GM12873 (cell line): ENCODE data around the gene GALNT1.

ENCODE experiments used
- CTCF ChIP-seq: IDR thresholded peaks from 2 replicates; pipeline ENCODE4 v1.5.1; 2012; ENCODE audit warnings: low read depth, mild to moderate bottlenecking, moderate library complexity, low read length, control low read depth; ENCODE audit not compliant: insufficient read depth; ENCODE audit errors: missing control alignments

The GALNT1 gene

GRCh38 chr18:35633761-35634160 is 52.2 kb downstream of the GALNT1 start:
- no peak for TF ChIP-seq CTCF

GRCh38 chr18:35634323-35634722 is 52.8 kb downstream of the GALNT1 start:
- TF ChIP-seq CTCF: no peak

- TF ChIP-seq CTCF: no peak
Observed at GRCh38 chr18:35635170-35635569, 53.6 kb downstream of the GALNT1 start.

GRCh38 chr18:35637227-35637626 is 55.7 kb downstream of the GALNT1 start:
- no peak for TF ChIP-seq CTCF

GRCh38 chr18:35639296-35639695 is 57.8 kb downstream of the GALNT1 start:
- no peak for TF ChIP-seq CTCF

GRCh38 chr18:35641467-35641866 is 59.9 kb downstream of the GALNT1 start:
- TF ChIP-seq CTCF: no peak

GRCh38 chr18:35641916-35642315 is 60.4 kb downstream of the GALNT1 start:
- no peak for TF ChIP-seq CTCF

- no peak for TF ChIP-seq CTCF
Observed at GRCh38 chr18:35642802-35643201, 61.3 kb downstream of the GALNT1 start.
